WTC11 (cell line): ENCODE measurements around the gene PIK3CB. TPM values are rescaled to one million over a fixed set of nuclear protein-coding genes. Genes with fewer than 3 reads are reported as not detected.
"Not testable (repeated sequence)": the region's sequence is repeated elsewhere in the genome, so short reads cannot be mapped to it uniquely, and the experiment has no call there.

Source experiments
- ATAC-seq: fragments of 200-7000 bp; cut with Tn5 transposase; 2 replicates; pipeline ENCODE4 v1.10.0; 2021; ENCODE audit warnings: mild to moderate bottlenecking, moderate library complexity
- CTCF ChIA-PET: fragments of 300-600 bp; sonication (Branson Sonifier 250); formaldehyde crosslinking; loops from one replicate; lab custom pipeline; 2021; ENCODE audit warnings: antibody characterized with exemption; lab: Charles Lee
- POLR2A ChIA-PET: fragments of 350-600 bp; sonication (Branson Sonifier 250); formaldehyde crosslinking; loops from one replicate; lab custom pipeline; 2021; ENCODE audit warnings: antibody characterized with exemption; lab: Charles Lee
- DNase-seq: peaks from one replicate; pipeline ENCODE4 v3.0.0; 2021; ENCODE audit warnings: low spot score
- H3K27ac Mint-ChIP-seq: 2 replicates; pipeline ENCODE4 v1.8.0; 2021; ENCODE audit warnings: mixed read lengths
- H3K27me3 Mint-ChIP-seq: 2 replicates; pipeline ENCODE4 v1.8.0; 2021; ENCODE audit warnings: low read depth, mild to moderate bottlenecking, moderate library complexity, mixed read lengths
- H3K36me3 Mint-ChIP-seq: 2 replicates; pipeline ENCODE4 v1.8.0; 2021; ENCODE audit warnings: mixed read lengths
- H3K4me1 Mint-ChIP-seq: 2 replicates; pipeline ENCODE4 v1.8.0; 2022; ENCODE audit warnings: mixed read lengths
- H3K4me3 Mint-ChIP-seq: 2 replicates; pipeline ENCODE4 v1.8.0; 2021; ENCODE audit warnings: mild to moderate bottlenecking, moderate library complexity, mixed read lengths
- H3K9me3 Mint-ChIP-seq: 2 replicates; pipeline ENCODE4 v1.8.0; 2021; ENCODE audit warnings: mixed read lengths
- CBFB ChIP-seq: sonication (generic); formaldehyde crosslinking; IDR thresholded peaks from 2 replicates; pipeline ENCODE4 v1.8.1; 2022; ENCODE audit warnings: mild to moderate bottlenecking, low read depth, missing genetic modification reagents
- CREB1 ChIP-seq: sonication (generic); formaldehyde crosslinking; IDR thresholded peaks from 2 replicates; pipeline ENCODE4 v1.8.0; 2023; ENCODE audit warnings: mild to moderate bottlenecking, missing genetic modification reagents
- E2F4 ChIP-seq: sonication (generic); formaldehyde crosslinking; IDR thresholded peaks from 2 replicates; pipeline ENCODE4 v1.8.1; 2022; ENCODE audit warnings: low read depth, mild to moderate bottlenecking, moderate library complexity, missing genetic modification reagents, borderline replicate concordance
- ETV6 ChIP-seq: sonication (generic); formaldehyde crosslinking; IDR thresholded peaks from 2 replicates; pipeline ENCODE4 v1.8.1; 2022; ENCODE audit warnings: mild to moderate bottlenecking, missing genetic modification reagents
- GRHL2 ChIP-seq: fragments of 250-450 bp; sonication (Bioruptor Pico); IDR thresholded peaks from 2 replicates; pipeline ENCODE4 v1.8.0; 2022; ENCODE audit warnings: mild to moderate bottlenecking, moderate library complexity; ENCODE audit not compliant: insufficient replicate concordance, severe bottlenecking
- NFATC4 ChIP-seq: fragments of 250-450 bp; sonication (Bioruptor Pico); IDR thresholded peaks from 2 replicates; pipeline ENCODE4 v1.9.0; 2021; ENCODE audit warnings: mild to moderate bottlenecking
- USF2 ChIP-seq: sonication (generic); formaldehyde crosslinking; IDR thresholded peaks from 2 replicates; pipeline ENCODE4 v1.8.1; 2023; ENCODE audit warnings: mild to moderate bottlenecking, missing genetic modification reagents, moderate library complexity
- ZNF121 ChIP-seq: sonication (generic); formaldehyde crosslinking; IDR thresholded peaks from 2 replicates; pipeline ENCODE4 v1.8.0; 2023; ENCODE audit warnings: missing genetic modification reagents
- ZNF423 ChIP-seq: fragments of 250-450 bp; sonication (Bioruptor Pico); IDR thresholded peaks from 2 replicates; pipeline ENCODE4 v2.1.2; 2022; ENCODE audit warnings: mild to moderate bottlenecking, moderate library complexity
- ZNF512 ChIP-seq: sonication (generic); formaldehyde crosslinking; IDR thresholded peaks from 2 replicates; pipeline ENCODE4 v1.8.1; 2022; ENCODE audit warnings: missing genetic modification reagents, borderline replicate concordance
- total RNA-seq: library from RNA; stranded (reverse); gene quantifications from 3 replicates; pipeline ENCODE4 v1.2.3, GENCODE V29; 2021
- TF ChIP-seq, protein P1 (sequence below): sonication (generic); formaldehyde crosslinking; IDR thresholded peaks from 2 replicates; pipeline ENCODE4 v1.8.1; 2023; ENCODE audit warnings: mild to moderate bottlenecking, missing genetic modification reagents

Gene PIK3CB
- total RNA-seq, 1 experiment from 2014 or later, result 36.0 TPM

DNA sequence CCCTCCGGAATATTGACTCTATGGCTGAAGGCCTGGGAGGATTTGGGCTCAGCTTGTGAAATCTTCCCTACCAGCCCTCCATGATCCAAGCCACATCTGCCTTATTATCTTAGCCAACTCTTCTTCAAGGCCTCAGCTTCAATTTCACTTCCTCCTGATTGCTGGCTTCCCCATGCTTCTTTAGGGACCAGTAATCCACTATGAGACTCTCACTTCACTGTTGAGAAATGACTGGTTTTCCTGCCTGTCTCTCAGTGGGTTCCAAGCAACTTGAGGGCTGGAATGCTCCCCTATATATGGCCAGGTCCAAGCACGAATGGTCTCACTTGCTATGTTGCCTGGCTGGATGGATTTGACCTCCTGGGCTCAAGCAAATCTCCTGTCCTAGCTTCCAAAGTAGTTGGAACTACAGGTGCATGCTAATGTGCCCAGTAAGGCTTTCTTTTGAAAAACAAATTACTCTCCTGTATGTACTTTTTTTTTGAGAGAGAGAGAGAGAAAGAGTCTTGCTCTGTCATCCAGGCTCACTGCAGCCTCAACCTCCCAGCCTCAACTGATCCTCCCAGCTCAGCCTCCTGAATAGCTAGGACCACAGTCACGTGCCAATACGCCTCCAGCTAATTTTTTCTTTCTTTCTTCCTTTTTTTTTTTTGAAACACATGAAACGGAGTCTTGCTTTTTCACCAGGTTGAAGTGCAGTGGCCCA lies 7.9 kb upstream of the PIK3CB start:
- Mint-ChIP-seq H3K27ac (peak overlapping the region; percentile 92), H3K36me3 (no peaks in the 10 kb centered on the region), H3K4me3 (no peak overlapping the region), H3K4me1 (peaks cover 43% of the 10 kb centered on the region), H3K27me3 (no peaks in the 10 kb centered on the region), H3K9me3 (no peaks in the 10 kb centered on the region)
- ATAC-seq, result peak; percentile 18; the same call in 1 of the 2 replicates
- ChIA-PET CTCF (interaction anchor here (1.5 kb wide), 1 partner anchor 73 kb away, joined by 11 read pairs; no protein-coding TSS in a partner anchor), POLR2A (interaction anchor here (0.7 kb wide), 1 partner anchor 26 kb away, joined by 3 read pairs; no protein-coding TSS in a partner anchor)
- 0 out of 2 replicates have a peak, but pooled peaks have one; percentile 20 for TF ChIP-seq ZNF121 (CRISPR knock-in tag)
- TF ChIP-seq, protein P1, sequence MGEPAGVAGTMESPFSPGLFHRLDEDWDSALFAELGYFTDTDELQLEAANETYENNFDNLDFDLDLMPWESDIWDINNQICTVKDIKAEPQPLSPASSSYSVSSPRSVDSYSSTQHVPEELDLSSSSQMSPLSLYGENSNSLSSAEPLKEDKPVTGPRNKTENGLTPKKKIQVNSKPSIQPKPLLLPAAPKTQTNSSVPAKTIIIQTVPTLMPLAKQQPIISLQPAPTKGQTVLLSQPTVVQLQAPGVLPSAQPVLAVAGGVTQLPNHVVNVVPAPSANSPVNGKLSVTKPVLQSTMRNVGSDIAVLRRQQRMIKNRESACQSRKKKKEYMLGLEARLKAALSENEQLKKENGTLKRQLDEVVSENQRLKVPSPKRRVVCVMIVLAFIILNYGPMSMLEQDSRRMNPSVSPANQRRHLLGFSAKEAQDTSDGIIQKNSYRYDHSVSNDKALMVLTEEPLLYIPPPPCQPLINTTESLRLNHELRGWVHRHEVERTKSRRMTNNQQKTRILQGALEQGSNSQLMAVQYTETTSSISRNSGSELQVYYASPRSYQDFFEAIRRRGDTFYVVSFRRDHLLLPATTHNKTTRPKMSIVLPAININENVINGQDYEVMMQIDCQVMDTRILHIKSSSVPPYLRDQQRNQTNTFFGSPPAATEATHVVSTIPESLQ (CRISPR knock-in tag), result no peak
- DNase-seq, result no peak

- H3K9me3 Mint-ChIP-seq, ATAC-seq, H3K27me3 Mint-ChIP-seq, H3K27ac Mint-ChIP-seq, H3K4me3 Mint-ChIP-seq, H3K36me3 Mint-ChIP-seq, POLR2A ChIA-PET, DNase-seq: not testable (repeated sequence)
- peaks cover 27% of the 10 kb centered on the region for H3K4me1 Mint-ChIP-seq
- CTCF ChIA-PET, result interaction anchor here (0.7 kb wide), 1 partner anchor 77 kb away, joined by 3 read pairs; no protein-coding TSS in a partner anchor
Measured at GRCh38 chr3:138838385-138838784, 3.7 kb upstream of the PIK3CB start.

- CTCF ChIA-PET, result interaction anchor here (0.7 kb wide), 1 partner anchor 80 kb away, joined by 6 read pairs; no protein-coding TSS in a partner anchor
- POLR2A ChIA-PET, H3K9me3 Mint-ChIP-seq, DNase-seq, ATAC-seq, H3K36me3 Mint-ChIP-seq, H3K27me3 Mint-ChIP-seq: not testable (repeated sequence)
- peaks cover 22% of the 10 kb centered on the region for H3K4me1 Mint-ChIP-seq
- H3K4me3 Mint-ChIP-seq, result peak overlapping the region; percentile 78
- peak overlapping the region; percentile 99 for H3K27ac Mint-ChIP-seq
Measured at GRCh38 chr3:138835846-138836245, 1.1 kb upstream of the PIK3CB start.

DNA sequence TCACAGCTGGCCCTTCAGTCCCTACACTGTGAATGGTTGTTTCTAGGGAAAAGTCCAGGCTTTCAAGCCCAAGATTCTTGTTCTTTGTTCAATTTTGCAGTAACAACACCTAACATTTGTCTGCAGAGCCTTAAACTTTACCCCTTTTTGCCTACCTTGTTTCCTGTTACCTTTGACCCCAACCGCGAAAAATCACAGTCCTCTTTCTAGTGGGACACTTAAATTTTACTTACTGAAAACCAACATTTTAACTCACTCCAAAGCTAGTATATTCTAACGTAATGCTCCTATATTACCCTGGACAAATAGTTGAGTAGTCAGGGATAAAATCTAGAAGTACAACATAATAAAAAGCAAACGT lies 649 bp upstream of the PIK3CB start:
- POLR2A ChIA-PET, result no interaction called here
- ATAC-seq, result no peak
- TF ChIP-seq ZNF512, result no peak
- TF ChIP-seq USF2 (CRISPR knock-in tag), result no peak
- TF ChIP-seq ZNF423 (CRISPR knock-in tag), result no peak
- no peak for TF ChIP-seq E2F4 (CRISPR knock-in tag)
- no peak for TF ChIP-seq NFATC4 (CRISPR knock-in tag)
- no peak for TF ChIP-seq CBFB (CRISPR knock-in tag)
- no peak for TF ChIP-seq ETV6 (CRISPR knock-in tag)
- TF ChIP-seq CREB1 (CRISPR knock-in tag), result no peak
- no peak for TF ChIP-seq GRHL2 (CRISPR knock-in tag)
- TF ChIP-seq, all 79 proteins: peak for 0

More for the DNA sequence above, 649 bp upstream of the PIK3CB start:
- Mint-ChIP-seq H3K36me3 (peaks cover 3% of the 10 kb centered on the region; the same call in 1 of the 2 replicates), H3K4me3 (peak overlapping the region; percentile 78), H3K27me3 (no peaks in the 10 kb centered on the region), H3K9me3 (no peaks in the 10 kb centered on the region), H3K4me1 (peaks cover 23% of the 10 kb centered on the region), H3K27ac (peak overlapping the region; percentile 99)
- DNase-seq, result no peak
- CTCF ChIA-PET, result interaction anchor here (0.5 to 1.6 kb wide), 4 partner anchors 13 to 88 kb away, joined by 3 to 6 read pairs (median 4); no protein-coding TSS in a partner anchor
